HepG2 (cell line): ENCODE results near the gene TEX26.

ENCODE experiments used
- FOXM1 ChIP-seq: sonication (generic); formaldehyde crosslinking; IDR thresholded peaks from 2 replicates; pipeline ENCODE4 v1.5.0; 2020; ENCODE audit warnings: missing genetic modification reagents
- GATAD1 ChIP-seq: IDR thresholded peaks from 2 replicates; pipeline ENCODE4 v1.6.1; 2016; ENCODE audit warnings: missing genetic modification reagents, missing compliant biosample characterization
- KAT7 ChIP-seq: IDR thresholded peaks from 2 replicates; pipeline ENCODE4 v1.6.1; 2018; ENCODE audit warnings: borderline replicate concordance, missing compliant biosample characterization
- KDM5B ChIP-seq: sonication (generic); formaldehyde crosslinking; IDR thresholded peaks from 2 replicates; pipeline ENCODE4 v1.4.0; 2020; ENCODE audit warnings: missing genetic modification reagents, mild to moderate bottlenecking, borderline replicate concordance
- ZNF446 ChIP-seq: sonication (generic); formaldehyde crosslinking; IDR thresholded peaks from 2 replicates; pipeline ENCODE4 v1.5.0; 2020; ENCODE audit warnings: mild to moderate bottlenecking, missing genetic modification reagents
- TF ChIP-seq, protein P1 (sequence below), 2 experiments: sonication (generic) in 1 of 2; formaldehyde crosslinking in 1 of 2; IDR thresholded peaks; 2 replicates each; pipeline versions ENCODE4 v1.5.1 to v1.6.1; 2011 to 2020; ENCODE audit warnings: borderline replicate concordance in 1 of 2, low read depth in 1 of 2, low read length in 1 of 2, mild to moderate bottlenecking in 1 of 2, missing genetic modification reagents in 1 of 2, moderate library complexity in 1 of 2
- TF ChIP-seq, protein P2 (sequence below): sonication (generic); formaldehyde crosslinking; conservative IDR thresholded peaks from 2 replicates; pipeline ENCODE4 v1.8.1; 2023; ENCODE audit warnings: missing genetic modification reagents
- TF ChIP-seq, protein P3 (sequence below): sonication (generic); formaldehyde crosslinking; IDR thresholded peaks from 2 replicates; pipeline ENCODE4 v1.5.0; 2020; ENCODE audit warnings: mild to moderate bottlenecking, missing genetic modification reagents, moderate library complexity

DNA sequence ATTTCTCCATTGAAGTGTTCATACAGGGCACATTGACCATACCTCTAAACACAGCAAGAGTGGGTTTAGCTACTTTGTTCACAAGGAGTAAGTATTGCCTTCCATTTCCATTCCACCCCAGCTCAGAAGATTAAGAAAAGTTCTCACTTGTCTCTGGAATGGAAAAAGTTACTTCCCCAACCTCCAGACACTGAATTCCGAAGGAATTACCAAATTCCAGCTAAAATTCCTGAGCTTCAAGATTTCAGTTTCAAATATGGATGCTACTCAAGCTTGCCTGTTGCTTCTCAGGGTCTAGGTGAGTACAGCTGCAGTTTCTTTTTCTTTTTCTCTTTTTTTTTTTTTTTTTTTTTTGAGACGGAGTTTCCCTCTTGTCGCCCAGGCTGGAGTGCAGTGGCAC is 33.6 kb downstream of the TEX26 start:
- TF ChIP-seq GATAD1 (CRISPR knock-in tag) (no peak), FOXM1 (no peak), KAT7 (no peak), KDM5B (CRISPR knock-in tag) (no peak), ZNF446 (CRISPR knock-in tag) (no peak)
- TF ChIP-seq, protein P1, sequence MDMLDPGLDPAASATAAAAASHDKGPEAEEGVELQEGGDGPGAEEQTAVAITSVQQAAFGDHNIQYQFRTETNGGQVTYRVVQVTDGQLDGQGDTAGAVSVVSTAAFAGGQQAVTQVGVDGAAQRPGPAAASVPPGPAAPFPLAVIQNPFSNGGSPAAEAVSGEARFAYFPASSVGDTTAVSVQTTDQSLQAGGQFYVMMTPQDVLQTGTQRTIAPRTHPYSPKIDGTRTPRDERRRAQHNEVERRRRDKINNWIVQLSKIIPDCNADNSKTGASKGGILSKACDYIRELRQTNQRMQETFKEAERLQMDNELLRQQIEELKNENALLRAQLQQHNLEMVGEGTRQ (IDR thresholded peaks at IDR 0.05; ENCODE audit: low read depth, low read length) = no peak
- TF ChIP-seq, protein P1 (CRISPR knock-in tag; IDR thresholded peaks at IDR 0.05; ENCODE audit: borderline replicate concordance) = no peak
- TF ChIP-seq, protein P2, sequence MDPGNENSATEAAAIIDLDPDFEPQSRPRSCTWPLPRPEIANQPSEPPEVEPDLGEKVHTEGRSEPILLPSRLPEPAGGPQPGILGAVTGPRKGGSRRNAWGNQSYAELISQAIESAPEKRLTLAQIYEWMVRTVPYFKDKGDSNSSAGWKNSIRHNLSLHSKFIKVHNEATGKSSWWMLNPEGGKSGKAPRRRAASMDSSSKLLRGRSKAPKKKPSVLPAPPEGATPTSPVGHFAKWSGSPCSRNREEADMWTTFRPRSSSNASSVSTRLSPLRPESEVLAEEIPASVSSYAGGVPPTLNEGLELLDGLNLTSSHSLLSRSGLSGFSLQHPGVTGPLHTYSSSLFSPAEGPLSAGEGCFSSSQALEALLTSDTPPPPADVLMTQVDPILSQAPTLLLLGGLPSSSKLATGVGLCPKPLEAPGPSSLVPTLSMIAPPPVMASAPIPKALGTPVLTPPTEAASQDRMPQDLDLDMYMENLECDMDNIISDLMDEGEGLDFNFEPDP (CRISPR knock-in tag) = no peak
- TF ChIP-seq, protein P3, sequence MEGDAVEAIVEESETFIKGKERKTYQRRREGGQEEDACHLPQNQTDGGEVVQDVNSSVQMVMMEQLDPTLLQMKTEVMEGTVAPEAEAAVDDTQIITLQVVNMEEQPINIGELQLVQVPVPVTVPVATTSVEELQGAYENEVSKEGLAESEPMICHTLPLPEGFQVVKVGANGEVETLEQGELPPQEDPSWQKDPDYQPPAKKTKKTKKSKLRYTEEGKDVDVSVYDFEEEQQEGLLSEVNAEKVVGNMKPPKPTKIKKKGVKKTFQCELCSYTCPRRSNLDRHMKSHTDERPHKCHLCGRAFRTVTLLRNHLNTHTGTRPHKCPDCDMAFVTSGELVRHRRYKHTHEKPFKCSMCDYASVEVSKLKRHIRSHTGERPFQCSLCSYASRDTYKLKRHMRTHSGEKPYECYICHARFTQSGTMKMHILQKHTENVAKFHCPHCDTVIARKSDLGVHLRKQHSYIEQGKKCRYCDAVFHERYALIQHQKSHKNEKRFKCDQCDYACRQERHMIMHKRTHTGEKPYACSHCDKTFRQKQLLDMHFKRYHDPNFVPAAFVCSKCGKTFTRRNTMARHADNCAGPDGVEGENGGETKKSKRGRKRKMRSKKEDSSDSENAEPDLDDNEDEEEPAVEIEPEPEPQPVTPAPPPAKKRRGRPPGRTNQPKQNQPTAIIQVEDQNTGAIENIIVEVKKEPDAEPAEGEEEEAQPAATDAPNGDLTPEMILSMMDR (CRISPR knock-in tag) = no peak
